PC-3 (cell line): ENCODE data around the gene FOXRED2.

Experiments used
- EZH2 ChIP-seq: fragments of 300-600 bp; sonication (generic); IDR thresholded peaks from one replicate; pipeline ENCODE4 v1.6.1; 2017; ENCODE audit warnings: antibody characterized with exemption, mild to moderate bottlenecking, low read length; ENCODE audit not compliant: unreplicated experiment
- TF ChIP-seq, protein P1 (sequence below): fragments of 300-600 bp; sonication (generic); conservative IDR thresholded peaks from 2 replicates; pipeline ENCODE4 v1.5.1; 2017; ENCODE audit warnings: antibody characterized with exemption, low read depth, mild to moderate bottlenecking, low read length

GRCh38 chr22:36456464-36456845 lies 50.4 kb downstream of the FOXRED2 start:
- TF ChIP-seq, protein P1, sequence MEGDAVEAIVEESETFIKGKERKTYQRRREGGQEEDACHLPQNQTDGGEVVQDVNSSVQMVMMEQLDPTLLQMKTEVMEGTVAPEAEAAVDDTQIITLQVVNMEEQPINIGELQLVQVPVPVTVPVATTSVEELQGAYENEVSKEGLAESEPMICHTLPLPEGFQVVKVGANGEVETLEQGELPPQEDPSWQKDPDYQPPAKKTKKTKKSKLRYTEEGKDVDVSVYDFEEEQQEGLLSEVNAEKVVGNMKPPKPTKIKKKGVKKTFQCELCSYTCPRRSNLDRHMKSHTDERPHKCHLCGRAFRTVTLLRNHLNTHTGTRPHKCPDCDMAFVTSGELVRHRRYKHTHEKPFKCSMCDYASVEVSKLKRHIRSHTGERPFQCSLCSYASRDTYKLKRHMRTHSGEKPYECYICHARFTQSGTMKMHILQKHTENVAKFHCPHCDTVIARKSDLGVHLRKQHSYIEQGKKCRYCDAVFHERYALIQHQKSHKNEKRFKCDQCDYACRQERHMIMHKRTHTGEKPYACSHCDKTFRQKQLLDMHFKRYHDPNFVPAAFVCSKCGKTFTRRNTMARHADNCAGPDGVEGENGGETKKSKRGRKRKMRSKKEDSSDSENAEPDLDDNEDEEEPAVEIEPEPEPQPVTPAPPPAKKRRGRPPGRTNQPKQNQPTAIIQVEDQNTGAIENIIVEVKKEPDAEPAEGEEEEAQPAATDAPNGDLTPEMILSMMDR, result no peak
- TF ChIP-seq EZH2, result no peak
